HuH-7.5 (cell line): Measurements from ENCODE around the gene MXI1.

Source experiments
- DNase-seq: peaks from one replicate; pipeline ENCODE4 v3.0.0; 2011; ENCODE audit warnings: low spot score

MXI1 gene

GRCh38 chr10:110274647-110275046 lies 67.2 kb downstream of the MXI1 start:
- DNase-seq = no peak

- no peak for DNase-seq
Observed at GRCh38 chr10:110275128-110275729, 67.8 kb downstream of the MXI1 start.

- DNase-seq = no peak
Observed at GRCh38 chr10:110276603-110277002, 69.2 kb downstream of the MXI1 start.

GRCh38 chr10:110277591-110277990 lies 70.2 kb downstream of the MXI1 start:
- no peak for DNase-seq

GRCh38 chr10:110278562-110279406 lies 71.4 kb downstream of the MXI1 start:
- DNase-seq = no peak

- no peak for DNase-seq
Observed at GRCh38 chr10:110279407-110279986, 72.1 kb downstream of the MXI1 start.

- DNase-seq = no peak
Observed at GRCh38 chr10:110284262-110284661, 76.9 kb downstream of the MXI1 start.

- no peak for DNase-seq
Observed at GRCh38 chr10:110285501-110285900, 78.1 kb downstream of the MXI1 start.

- no peak for DNase-seq
Observed at GRCh38 chr10:110286841-110287240, 79.4 kb downstream of the MXI1 start.

GRCh38 chr10:110296966-110297365 lies 89.6 kb downstream of the MXI1 start:
- no peak for DNase-seq

GRCh38 chr10:110300486-110300986 lies 93.1 kb downstream of the MXI1 start:
- DNase-seq = no peak

GRCh38 chr10:110303681-110304080 lies 96.3 kb downstream of the MXI1 start:
- no peak for DNase-seq

GRCh38 chr10:110304394-110304779 lies 97.0 kb downstream of the MXI1 start:
- DNase-seq = peak; percentile 25

GRCh38 chr10:110304780-110305421 lies 97.5 kb downstream of the MXI1 start, which contains the start of gene SMNDC1:
TSS of gene SMNDC1 (minus strand) at chr10:110304920. CDS start at chr10:110303587, 1,333 bp downstream.
- DNase-seq = peak; percentile 90

- DNase-seq = peak; percentile 37
Observed at GRCh38 chr10:110305767-110306451, 98.5 kb downstream of the MXI1 start.

- no peak for DNase-seq
Observed at GRCh38 chr10:110306452-110306768, 99.0 kb downstream of the MXI1 start.

GRCh38 chr10:110307805-110308204 lies 100.4 kb downstream of the MXI1 start:
- DNase-seq = no peak

GRCh38 chr10:110310741-110311140 lies 103.3 kb downstream of the MXI1 start:
- DNase-seq = no peak

GRCh38 chr10:110311357-110311949 lies 104.0 kb downstream of the MXI1 start:
- DNase-seq = peak; percentile 37

GRCh38 chr10:110312206-110312605 lies 104.8 kb downstream of the MXI1 start:
- DNase-seq = no peak

GRCh38 chr10:110313674-110314073 lies 106.3 kb downstream of the MXI1 start:
- no peak for DNase-seq
